PC-3 (cell line): ENCODE results near the gene MYO19. TPM values are rescaled to one million over a fixed set of nuclear protein-coding genes. Genes with fewer than 3 reads are reported as not detected.

Source experiments
- ATAC-seq: fragments of 200-7000 bp; cut with Tn5 transposase; 2 replicates; pipeline ENCODE4 v1.9.1; 2020; ENCODE audit warnings: mild to moderate bottlenecking, moderate library complexity
- Bru-seq: library from RNA; stranded (reverse); fragments of 400-500 nt; gene quantifications from one replicate; lab custom pipeline; 2021; lab: Mats Ljungman, UMichigan
- BruChase-seq, 2 experiments: library from RNA; stranded (reverse); fragments of 400-500 nt; gene quantifications; one replicate each; lab custom pipeline; 2021; lab: Mats Ljungman, UMichigan
- BruUV-seq: library from RNA; stranded (reverse); fragments of 400-500 nt; replicated peaks from 2 replicates; lab custom pipeline; 2021; lab: Mats Ljungman, UMichigan
- CTCF ChIA-PET: fragments of 300-600 bp; sonication (Branson Sonifier 250); formaldehyde crosslinking; loops from one replicate; lab custom pipeline; 2022; ENCODE audit warnings: antibody characterized with exemption; lab: Charles Lee
- POLR2A ChIA-PET: fragments of 300-600 bp; sonication (Branson Sonifier 250); formaldehyde crosslinking; loops from one replicate; lab custom pipeline; 2022; ENCODE audit warnings: antibody characterized with exemption; ENCODE audit not compliant: unreplicated experiment; lab: Charles Lee
- DNase-seq: peaks from one replicate; pipeline ENCODE4 v3.0.0-alpha.2; 2015
- H2AFZ ChIP-seq: fragments of 300-600 bp; sonication (generic); 2 replicates; pipeline ENCODE4 v1.6.0; 2016; ENCODE audit warnings: antibody characterized with exemption, low read length
- H3F3A ChIP-seq: fragments of 300-600 bp; sonication (generic); one replicate; pipeline ENCODE4 v1.6.0; 2017; ENCODE audit warnings: antibody characterized with exemption, low read length, control low read depth, mild to moderate bottlenecking; ENCODE audit not compliant: unreplicated experiment
- H3K27ac ChIP-seq: fragments of 300-600 bp; sonication (generic); 2 replicates; pipeline ENCODE4 v1.5.1; 2016; ENCODE audit warnings: mild to moderate bottlenecking, low read length
- H3K27me3 ChIP-seq: fragments of 300-600 bp; sonication (generic); 2 replicates; pipeline ENCODE4 v1.6.1; 2016; ENCODE audit warnings: low read length, mixed read lengths
- H3K36me3 ChIP-seq: fragments of 300-600 bp; sonication (generic); 2 replicates; pipeline ENCODE4 v1.6.1; 2016; ENCODE audit warnings: low read depth, mixed run types, low read length, mixed read lengths
- H3K4me1 ChIP-seq: fragments of 300-600 bp; sonication (generic); 2 replicates; pipeline ENCODE4 v1.5.1; 2016; ENCODE audit warnings: low read length; ENCODE audit not compliant: insufficient read depth
- H3K4me2 ChIP-seq: fragments of 300-600 bp; sonication (generic); 2 replicates; pipeline ENCODE4 v1.6.0; 2016; ENCODE audit warnings: low read length
- H3K4me3 ChIP-seq: fragments of 300-600 bp; sonication (generic); 2 replicates; pipeline ENCODE4 v1.5.1; 2016; ENCODE audit warnings: mild to moderate bottlenecking, low read length, mixed read lengths
- H3K79me2 ChIP-seq: fragments of 300-600 bp; sonication (generic); 2 replicates; pipeline ENCODE4 v1.6.1; 2017; ENCODE audit warnings: low read length, mixed read lengths
- H3K9ac ChIP-seq: fragments of 300-600 bp; sonication (generic); 2 replicates; pipeline ENCODE4 v1.6.0; 2016; ENCODE audit warnings: mild to moderate bottlenecking, low read length
- H3K9me2 ChIP-seq: fragments of 300-600 bp; sonication (generic); replicated peaks from 2 replicates; pipeline ENCODE4 v1.6.1; 2016; ENCODE audit warnings: mixed run types, low read length, mixed read lengths
- H3K9me3 ChIP-seq: fragments of 300-600 bp; sonication (generic); 2 replicates; pipeline ENCODE4 v1.6.1; 2016; ENCODE audit warnings: low read length, mixed read lengths
- H4K20me1 ChIP-seq: fragments of 300-600 bp; sonication (generic); 2 replicates; pipeline ENCODE4 v1.6.1; 2016; ENCODE audit warnings: low read length, mixed read lengths
- CTCF ChIP-seq: fragments of 300-600 bp; sonication (generic); conservative IDR thresholded peaks from 2 replicates; pipeline ENCODE4 v1.5.1; 2017; ENCODE audit warnings: antibody characterized with exemption, low read depth, mild to moderate bottlenecking, low read length
- EZH2 ChIP-seq: fragments of 300-600 bp; sonication (generic); IDR thresholded peaks from one replicate; pipeline ENCODE4 v1.6.1; 2017; ENCODE audit warnings: antibody characterized with exemption, mild to moderate bottlenecking, low read length; ENCODE audit not compliant: unreplicated experiment
- EZH2phosphoT487 ChIP-seq: fragments of 300-600 bp; sonication (generic); IDR thresholded peaks from 2 replicates; pipeline ENCODE4 v1.6.1; 2018; ENCODE audit warnings: mild to moderate bottlenecking, antibody characterized with exemption, low read length, borderline replicate concordance
- intact Hi-C: fragments of 100-400 bp; cut with micrococcal nuclease; formaldehyde crosslinking; loops from 2 replicates; pipeline ENCODE4 v1.9.0; 2023
- long read RNA-seq: library from polyadenylated mRNA; unstranded; transcript quantifications from one replicate; pipeline ENCODE4 v2.0.0, GENCODE V29; 2021; ENCODE audit not compliant: unreplicated experiment
- total RNA-seq: library from RNA; depleted of rRNA; stranded (reverse); fragments of >200 nt; gene quantifications from 2 replicates; pipeline ENCODE4 v1.2.3, GENCODE V29; 2014; rRNA removed

The MYO19 gene
- total RNA-seq (128 and 143 TPM in 2 replicates), Bru-seq, nascent RNA (percentile 72 among the genes with signal in this experiment), BruChase-seq, experiment 1, labeled RNA remaining after a 6-hour chase (percentile 85 among the genes with signal in this experiment), BruChase-seq, experiment 2, labeled RNA remaining after a 2-hour chase (percentile 81 among the genes with signal in this experiment)
- long read RNA-seq, full-length matches to known transcripts, result 9 of 50 reads
- long read RNA-seq, partial matches to known transcripts, result 17 of 50 reads
- long read RNA-seq, other reads (novel, unspliced or antisense), result 24 of 50 reads

DNA sequence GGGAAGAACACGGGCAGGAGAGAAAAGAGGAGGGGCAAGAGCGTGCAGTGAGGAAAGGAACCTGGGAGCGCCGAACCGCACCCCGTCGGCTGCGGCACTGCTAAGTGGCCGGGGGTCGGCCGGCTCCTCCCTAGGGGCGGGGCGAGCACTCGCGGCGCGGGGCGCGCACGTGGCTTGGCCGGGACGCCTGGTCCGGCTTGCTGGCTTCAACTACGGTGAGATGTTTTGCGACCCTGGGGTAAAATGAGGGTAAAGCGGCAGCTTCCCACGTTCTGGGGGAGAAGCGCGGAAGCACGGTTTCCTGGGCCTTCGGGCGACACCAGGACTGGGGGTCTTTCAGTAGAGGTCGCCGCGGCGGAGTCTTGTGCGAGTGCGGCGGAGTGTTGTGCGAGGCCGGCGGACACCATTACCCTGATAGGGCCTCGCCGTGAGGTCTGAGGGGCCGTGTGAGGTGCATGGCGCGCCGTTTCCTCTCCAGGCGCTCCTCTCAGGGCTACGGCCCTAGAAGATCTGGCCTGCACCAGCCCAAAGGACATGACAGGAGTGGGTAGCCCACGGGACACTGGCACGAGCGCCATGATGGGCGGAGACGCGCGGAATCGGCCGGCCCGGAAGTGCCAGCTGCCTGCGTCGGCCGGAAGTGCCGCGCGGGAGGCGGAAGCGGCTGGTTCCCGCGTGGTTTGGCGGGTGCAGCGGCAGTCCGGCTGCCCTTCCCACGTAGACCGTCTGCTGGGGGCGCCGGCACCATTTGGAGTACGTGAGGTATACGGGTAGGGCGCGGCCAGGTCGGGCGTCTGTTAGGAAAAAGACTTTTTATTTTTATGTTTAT, at the start of gene MYO19, which contains the start of gene PIGW:
Gene MYO19, minus strand, starts transcription at position 29 of the 829 bp plus-strand sequence. CDS start 2,330 bp downstream, outside the sequence.
Gene PIGW, plus strand, starts transcription at position 148 of the 829 bp plus-strand sequence. CDS start 2,115 bp downstream, outside the sequence.
- Histone ChIP-seq H3K36me3 (peaks cover 26% of the 10 kb centered on the region; the same call in 1 of the 2 replicates), H3K79me2 (peaks cover 57% of the 10 kb centered on the region), H2AFZ (peak within 1 kb of the TSS; percentile 83), H3K27me3 (no peaks in the 10 kb centered on the region), H4K20me1 (no peaks in the 10 kb centered on the region), H3K4me3 (peak within 1 kb of the TSS; percentile 81), H3K9me3 (no peaks in the 10 kb centered on the region), H3K9me2 (no peaks in the 10 kb centered on the region), H3K27ac (peak within 1 kb of the TSS; percentile 93), H3K9ac (peak within 1 kb of the TSS; percentile 98), H3K4me1 (peaks cover 29% of the 10 kb centered on the region), H3F3A (no peaks in the 10 kb centered on the region), H3K4me2 (peak within 1 kb of the TSS; percentile 92)
- DNase-seq (peak; percentile 84), ATAC-seq (peak; percentile 83)
- no peak for TF ChIP-seq EZH2
- 0 out of 2 replicates have a peak, but pooled peaks have one; percentile 29 for TF ChIP-seq EZH2phosphoT487
- TF ChIP-seq CTCF, result no peak
- no TSS peak for BruUV-seq
- POLR2A ChIA-PET, result interaction anchor here (0.6 kb wide), 1 partner anchor 9 kb away, joined by 3 read pairs; no protein-coding TSS in a partner anchor
- CTCF ChIA-PET, result no interaction called here
- intact Hi-C loops, result no loop called here

- Histone ChIP-seq H3K9me3 (no peaks in the 10 kb centered on the region), H3K79me2 (no peaks in the 10 kb centered on the region), H3K4me2 (no peak overlapping the region), H2AFZ (no peak overlapping the region), H3K27me3 (no peaks in the 10 kb centered on the region), H3K4me1 (no peaks in the 10 kb centered on the region), H3K9ac (no peak overlapping the region), H3K27ac (no peak overlapping the region), H3K4me3 (no peak overlapping the region), H3K36me3 (peaks cover 27% of the 10 kb centered on the region), H4K20me1 (no peaks in the 10 kb centered on the region), H3K9me2 (no peaks in the 10 kb centered on the region), H3F3A (no peaks in the 10 kb centered on the region)
- no peak for ATAC-seq
- intact Hi-C loops, result no loop called here
- no TSS peak for BruUV-seq
- POLR2A ChIA-PET, result no interaction called here
- no peak for DNase-seq
- CTCF ChIA-PET, result no interaction called here
- TF ChIP-seq EZH2 (no peak), CTCF (no peak), EZH2phosphoT487 (no peak)
These were observed 49.1 kb upstream of the MYO19 start for GRCh38 chr17:36583787-36584186.
